Measurements from ENCODE around the gene PIGBOS1. TPM values are rescaled to one million over a fixed set of nuclear protein-coding genes. Genes with fewer than 3 reads are reported as not detected.

PIGBOS1 gene
- total and polyA plus RNA-seq, 2 experiments from 2014 or later = 9.1 to 16.7 TPM

DNA sequence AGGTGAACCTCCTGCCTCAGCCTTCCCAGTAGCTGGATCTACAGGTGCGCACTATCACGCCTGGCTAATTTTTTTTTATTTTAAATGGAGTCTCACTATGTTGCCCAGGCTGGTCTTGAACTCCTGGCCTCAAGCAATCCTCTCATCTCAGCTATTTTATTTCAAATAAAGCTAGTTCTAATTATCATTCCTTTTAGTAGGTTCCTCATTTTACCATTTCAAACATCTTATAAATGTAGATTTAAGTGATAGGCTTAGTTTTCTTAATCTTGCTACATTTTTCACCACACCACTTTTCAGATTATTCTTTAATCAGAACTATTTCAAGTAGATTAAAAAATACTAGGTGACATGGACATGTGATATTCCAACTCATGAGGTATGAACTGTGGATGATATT lies 30.4 kb upstream of the PIGBOS1 start (continued):
- TF ChIP-seq ZNF462 (CRISPR knock-in tag; IDR thresholded peaks at IDR 0.05) (no peak), EZH2 (IDR thresholded peaks at IDR 0.05; ENCODE audit: low read depth, unreplicated experiment) (no peak), CTCF (conservative IDR thresholded peaks at IDR 0.05; ENCODE audit: low read depth in 2 of 2) (no peak), ZNF331 (CRISPR knock-in tag; IDR thresholded peaks at IDR 0.05; ENCODE audit: low read depth) (no peak), ZNF114 (CRISPR knock-in tag; IDR thresholded peaks at IDR 0.05) (no peak), ETS1 (IDR thresholded peaks at IDR 0.05) (no peak), CREB1 (CRISPR knock-in tag; IDR thresholded peaks at IDR 0.05; ENCODE audit: low read depth) (no peak), EZH2phosphoT487 (IDR thresholded peaks at IDR 0.05; ENCODE audit: unreplicated experiment) (no peak), POLR2AphosphoS5 (IDR thresholded peaks at IDR 0.05; ENCODE audit: low read depth) (no peak), STAT1 (IDR thresholded peaks at IDR 0.05; ENCODE audit: unreplicated experiment) (no peak)

All from GM23338 (cell line).